HG02571 (cell line): ENCODE data around the gene ATP8B4.

Source experiments
- ATAC-seq: cut with Tn5 transposase; IDR thresholded peaks from one replicate; pipeline ENCODE4 v1.9.1; 2021; ENCODE audit warnings: mild to moderate bottlenecking, moderate library complexity; ENCODE audit not compliant: unreplicated experiment

Gene ATP8B4

GRCh38 chr15:49827311-49827710 is 291.7 kb downstream of the ATP8B4 start:
- no peak for ATAC-seq

GRCh38 chr15:49826640-49827234 is 292.3 kb downstream of the ATP8B4 start:
- no peak for ATAC-seq

- no peak for ATAC-seq
These were observed 294.3 kb downstream of the ATP8B4 start for GRCh38 chr15:49824775-49825099.

DNA sequence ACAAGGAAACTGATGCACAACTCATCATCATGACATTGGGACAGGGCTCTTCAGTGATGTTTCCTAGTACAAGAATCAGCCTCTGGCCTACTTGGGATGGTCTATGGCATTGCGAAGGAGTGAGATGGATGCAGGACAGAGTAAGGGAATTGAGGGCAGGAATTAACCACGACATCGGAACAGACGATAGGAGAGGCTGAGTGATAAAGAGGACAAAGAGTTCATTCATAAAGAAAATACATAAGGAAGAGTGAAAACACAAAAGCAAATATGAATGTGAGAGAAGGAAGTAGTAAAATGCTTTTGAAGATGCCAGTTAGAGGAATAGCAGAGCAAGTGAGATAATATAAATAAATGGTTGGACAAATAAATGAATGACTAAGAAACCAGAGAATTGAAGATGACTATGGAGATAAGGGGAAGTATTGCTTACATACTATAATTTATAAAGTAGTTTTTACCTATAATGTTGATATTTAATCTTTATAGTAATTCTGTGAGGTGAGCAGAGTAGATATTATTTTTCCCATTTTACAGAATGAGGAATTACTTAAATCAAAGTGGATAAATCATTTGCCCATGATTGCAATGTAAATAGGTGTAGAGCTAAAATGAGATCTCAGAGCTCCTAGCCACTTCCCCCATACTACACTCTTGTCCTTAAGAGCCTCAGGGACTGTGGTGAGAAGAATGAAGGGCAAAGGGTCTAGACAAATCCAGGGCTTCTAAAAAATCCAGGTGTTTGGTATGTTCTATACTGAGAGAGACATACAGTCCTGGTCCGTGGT is 294.9 kb downstream of the ATP8B4 start:
- no peak for ATAC-seq

DNA sequence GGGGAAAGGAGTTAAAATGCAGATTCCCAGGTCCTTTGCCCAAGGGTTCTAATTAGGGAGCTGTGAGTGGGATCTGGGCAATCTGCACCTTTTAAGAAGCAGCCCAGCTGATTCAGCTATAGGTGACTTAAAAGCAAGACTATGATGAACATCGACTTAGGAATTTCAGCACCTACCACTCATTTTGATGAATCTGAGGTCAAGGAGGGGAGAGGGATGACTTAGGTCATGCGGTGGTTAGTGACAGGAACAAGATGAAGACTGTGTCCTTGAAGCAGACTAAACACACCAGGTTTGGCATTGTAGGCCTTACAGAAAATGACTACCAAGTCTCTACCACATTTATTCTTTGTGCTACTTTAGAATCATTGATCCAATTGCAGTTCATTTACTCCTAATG is 301.9 kb downstream of the ATP8B4 start:
- ATAC-seq: no peak

DNA sequence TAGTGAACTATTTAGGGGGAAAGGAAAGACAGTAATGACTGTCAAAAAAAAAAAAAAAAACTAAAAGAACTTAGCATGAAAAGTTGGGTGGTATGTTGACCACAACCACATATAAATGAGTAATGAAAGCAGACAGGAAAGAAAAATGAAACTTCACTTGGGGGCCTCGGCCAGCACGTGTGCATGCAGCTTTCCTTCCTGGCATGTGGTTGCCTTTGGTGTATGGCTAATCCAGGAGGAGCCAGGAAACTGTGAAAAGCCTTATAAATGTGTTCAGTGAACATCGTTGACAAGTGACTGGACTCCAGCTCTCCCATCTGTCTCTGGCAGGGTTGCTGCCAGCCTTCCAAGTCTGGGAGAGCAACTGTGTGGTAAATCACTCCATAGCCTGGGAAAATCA is 303.1 kb downstream of the ATP8B4 start:
- ATAC-seq: no peak

DNA sequence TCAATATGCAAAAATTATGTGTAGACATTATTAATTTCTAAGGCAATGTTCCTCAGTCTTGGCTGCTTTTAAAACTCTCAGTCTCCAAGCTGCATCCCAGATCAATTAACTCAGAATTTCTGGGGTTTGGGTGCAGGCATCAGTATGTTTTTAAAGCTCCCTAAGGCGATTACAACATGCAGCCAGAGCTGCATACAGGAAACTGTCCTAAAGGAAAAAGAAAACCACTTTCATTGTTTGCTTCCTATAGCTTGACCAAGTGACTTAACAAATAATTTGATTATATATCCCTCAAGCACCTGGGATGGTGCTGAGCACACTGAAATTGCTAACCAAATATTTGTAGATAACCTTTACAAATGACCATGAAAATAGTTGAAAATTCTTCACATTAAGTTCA is 303.5 kb downstream of the ATP8B4 start:
- no peak for ATAC-seq

DNA sequence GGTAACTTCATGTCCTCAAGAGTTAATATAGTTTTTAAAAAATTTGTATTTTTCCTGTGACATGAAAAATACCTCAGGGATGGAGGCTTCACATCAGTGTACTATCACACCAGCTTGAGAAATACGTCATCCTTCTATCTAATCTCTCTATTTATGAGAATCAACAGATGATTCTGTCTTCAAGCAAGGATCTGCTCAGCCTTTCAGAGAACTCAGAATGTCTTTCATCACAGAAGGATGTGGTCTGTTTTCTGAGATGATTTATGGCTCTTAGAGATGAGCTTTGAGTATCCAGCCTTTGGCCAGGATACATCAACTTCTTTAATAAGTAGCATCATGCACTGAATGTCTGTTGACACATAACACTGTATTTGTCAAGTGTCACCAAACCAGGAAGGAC is 304.3 kb downstream of the ATP8B4 start:
- no peak for ATAC-seq

DNA sequence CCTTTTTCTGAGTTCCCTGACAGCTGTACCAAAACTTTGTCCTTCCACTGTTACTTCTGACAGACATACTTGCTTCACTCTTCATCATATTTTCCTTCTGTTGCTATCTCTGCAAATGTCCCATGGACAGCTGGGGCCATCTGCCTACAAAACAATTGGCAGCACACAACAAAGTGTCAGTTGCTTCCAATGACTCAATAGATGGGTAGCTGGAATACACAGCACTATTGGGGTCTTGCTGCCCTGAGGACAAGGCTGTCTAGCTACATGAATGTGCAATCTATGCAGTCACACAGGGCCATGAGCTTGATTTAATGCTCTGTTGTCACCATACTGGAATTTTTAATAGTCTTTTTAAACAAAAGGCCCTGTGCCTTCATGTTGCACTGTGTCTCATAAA is 305.4 kb downstream of the ATP8B4 start:
- ATAC-seq: no peak

DNA sequence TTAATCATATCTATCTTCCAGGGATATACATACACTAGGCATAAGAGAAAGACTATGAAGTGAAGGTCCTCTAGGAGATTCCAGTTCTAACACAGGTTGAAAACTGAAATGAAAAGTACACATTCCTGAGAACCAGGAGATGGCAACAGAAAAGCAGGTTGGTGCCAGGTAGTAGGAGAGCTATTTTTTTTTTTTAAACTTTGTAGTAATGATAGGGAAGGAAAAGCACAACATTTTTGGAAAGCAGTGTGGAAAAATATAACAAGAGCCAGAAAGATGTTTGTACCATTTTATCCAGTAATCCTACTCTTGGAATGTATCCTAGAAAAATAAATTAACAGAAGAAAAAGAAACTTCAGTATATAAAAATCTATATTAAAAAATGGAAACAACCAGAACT is 308.3 kb downstream of the ATP8B4 start:
- ATAC-seq: no peak

DNA sequence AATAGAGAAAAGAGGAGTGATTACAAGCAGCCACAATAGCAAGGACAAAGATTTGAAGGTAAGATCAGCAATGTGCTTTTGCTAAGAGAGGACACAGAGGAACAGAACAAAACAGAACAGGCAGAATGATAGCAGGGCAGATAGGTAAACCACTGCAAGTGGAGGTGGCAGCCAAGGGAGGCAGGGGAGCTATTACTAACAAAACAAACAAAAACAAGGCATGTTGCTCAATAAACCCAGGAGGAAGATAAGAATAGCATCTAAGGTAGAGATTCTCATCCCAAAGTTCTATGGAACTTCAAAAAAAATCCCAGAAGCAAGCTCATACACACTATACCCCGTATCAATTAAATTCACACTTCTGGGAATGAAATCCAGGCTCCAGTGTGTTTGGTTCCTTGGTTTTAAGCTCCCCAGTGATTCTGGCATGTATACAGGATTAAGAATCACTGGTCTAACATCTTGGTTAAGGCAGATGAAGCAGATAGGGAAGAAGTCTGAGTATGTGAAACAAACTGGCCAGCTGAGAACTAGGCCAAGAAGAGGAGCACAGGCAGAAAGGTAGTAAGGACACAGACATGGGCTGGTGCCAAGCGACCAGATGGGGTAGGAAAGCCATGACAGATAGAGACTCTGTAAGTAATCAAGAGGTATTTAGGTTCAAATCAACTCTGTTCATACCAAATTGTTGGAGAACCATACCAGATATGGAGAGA is 309.0 kb downstream of the ATP8B4 start:
- ATAC-seq: no peak

- ATAC-seq: no peak
These were observed 310.7 kb downstream of the ATP8B4 start for GRCh38 chr15:49808341-49808740.
